HepG2 (cell line): ENCODE results near the gene TNPO3. TPM values are rescaled to one million over a fixed set of nuclear protein-coding genes. Genes with fewer than 3 reads are reported as not detected.
A peak's percentile ranks its signal among the peaks of the same experiment; 100 is the strongest.

Source experiments
- ATAC-seq: fragments of 200-7000 bp; cut with Tn5 transposase; 3 replicates; pipeline ENCODE4 v1.9.1; 2020; ENCODE audit warnings: mild to moderate bottlenecking, moderate library complexity
- BruUV-seq: library from RNA; stranded (reverse); fragments of 400-500 nt; replicated peaks from 2 replicates; lab custom pipeline; 2021; lab: Mats Ljungman, UMichigan
- CTCF ChIA-PET: fragments of 300-600 bp; formaldehyde crosslinking; extraction: SDS; loops from one replicate; lab custom pipeline; 2021; ENCODE audit warnings: low total read pairs, inconsistent platforms, low intra/inter-chr PET ratio; lab: Yijun Ruan, JAX
- POLR2A ChIA-PET: fragments of 350-600 bp; sonication (Branson Sonifier 250); formaldehyde crosslinking; loops from one replicate; lab custom pipeline; 2020; ENCODE audit warnings: antibody characterized with exemption, inconsistent platforms; lab: Yijun Ruan, JAX
- DNase-seq: peaks from one replicate; pipeline ENCODE4 v3.0.0-alpha.2; 2015; ENCODE audit warnings: low spot score
- FAIRE-seq: peaks from 3 replicates; lab custom pipeline; 2011; peaks lifted over from hg19 to GRCh38; lab: Jason Lieb, UNC
- H2AFZ ChIP-seq: one replicate; pipeline ENCODE4 v1.6.1; 2011; ENCODE audit warnings: low read length, inconsistent platforms
- H3K27ac ChIP-seq: fragments of 300-600 bp; 3 replicates; pipeline ENCODE4 v1.8.0; 2011; ENCODE audit warnings: mixed run types, mild to moderate bottlenecking, mixed read lengths, low read length, inconsistent platforms; ENCODE audit not compliant: insufficient read depth; ENCODE audit errors: extremely low read length
- H3K27me3 ChIP-seq, 2 experiments: fragments of 200-600 bp in 1 of 2; 2 replicates in 1 of 2; 3 replicates in 1 of 2; pipeline versions ENCODE4 v1.6.0 to v1.8.0; 2011; ENCODE audit warnings: low read length in 2 of 2, mild to moderate bottlenecking in 2 of 2, moderate library complexity in 2 of 2, inconsistent platforms in 1 of 2; ENCODE audit not compliant: insufficient read depth in 2 of 2, control insufficient read depth in 1 of 2
- H3K36me3 ChIP-seq, 2 experiments: fragments of 200-600 bp in 1 of 2; replicated peaks in 1 of 2; 2 replicates in 1 of 2; 3 replicates in 1 of 2; pipeline versions ENCODE4 v1.5.1 to v1.8.0; 2011; ENCODE audit warnings: low read length in 2 of 2, inconsistent platforms in 1 of 2; ENCODE audit not compliant: insufficient read depth in 2 of 2, control insufficient read depth in 1 of 2
- H3K4me1 ChIP-seq: 2 replicates; pipeline ENCODE4 v1.5.1; 2012; ENCODE audit warnings: low read length, inconsistent platforms; ENCODE audit not compliant: insufficient read depth
- H3K4me2 ChIP-seq: 2 replicates; pipeline ENCODE4 v1.6.0; 2011; ENCODE audit warnings: low read depth, low read length, inconsistent platforms
- H3K4me3 ChIP-seq, 3 experiments: fragments of 200-600 bp in 1 of 3; sonication (generic), shearing (Covaris generic) in 1 of 3; replicated peaks in 1 of 3; 2 replicates each; pipeline ENCODE4 v1.5.1; 2011 to 2016; ENCODE audit warnings: low read length in 3 of 3, inconsistent platforms in 2 of 3, low read depth in 2 of 3, mild to moderate bottlenecking in 2 of 3, control low read depth in 1 of 3, mixed read lengths in 1 of 3; ENCODE audit not compliant: insufficient read depth in 1 of 3
- H3K79me2 ChIP-seq: one replicate; pipeline ENCODE4 v1.6.1; 2011; ENCODE audit warnings: low read length, inconsistent platforms; ENCODE audit not compliant: insufficient read depth
- H3K9ac ChIP-seq: 2 replicates; pipeline ENCODE4 v1.6.0; 2011; ENCODE audit warnings: mild to moderate bottlenecking, low read depth, low read length, inconsistent platforms; ENCODE audit not compliant: insufficient read depth
- H3K9me3 ChIP-seq: 2 replicates; pipeline ENCODE4 v1.5.1; 2012; ENCODE audit warnings: mild to moderate bottlenecking, low read length
- H4K20me1 ChIP-seq: 2 replicates; pipeline ENCODE4 v1.6.0; 2011; ENCODE audit warnings: inconsistent platforms, mild to moderate bottlenecking, low read length, moderate library complexity; ENCODE audit not compliant: insufficient read depth
- GATAD1 ChIP-seq: IDR thresholded peaks from 2 replicates; pipeline ENCODE4 v1.6.1; 2016; ENCODE audit warnings: missing genetic modification reagents, missing compliant biosample characterization
- GATAD2A ChIP-seq: IDR thresholded peaks from 2 replicates; pipeline ENCODE4 v1.6.1; 2016
- GTF3A ChIP-seq: sonication (generic); formaldehyde crosslinking; conservative IDR thresholded peaks from 2 replicates; pipeline ENCODE4 v1.4.0; 2020; ENCODE audit warnings: mild to moderate bottlenecking, missing genetic modification reagents
- HOXD1 ChIP-seq: sonication (generic); formaldehyde crosslinking; IDR thresholded peaks from 2 replicates; pipeline ENCODE4 v1.5.0; 2020; ENCODE audit warnings: missing genetic modification reagents
- MYNN ChIP-seq: sonication (generic); formaldehyde crosslinking; IDR thresholded peaks from 2 replicates; pipeline ENCODE4 v1.4.0; 2020; ENCODE audit warnings: mild to moderate bottlenecking, low read depth, missing genetic modification reagents
- NCOA1 ChIP-seq: sonication (generic); formaldehyde crosslinking; IDR thresholded peaks from 2 replicates; pipeline ENCODE4 v1.9.0; 2021; ENCODE audit warnings: missing genetic modification reagents
- SAP130 ChIP-seq: IDR thresholded peaks from 2 replicates; pipeline ENCODE4 v1.6.1; 2016; ENCODE audit warnings: low read depth
- TGIF2 ChIP-seq: IDR thresholded peaks from 2 replicates; pipeline ENCODE4 v1.6.1; 2016; ENCODE audit warnings: control low read depth, missing compliant biosample characterization
- TSC22D2 ChIP-seq: sonication (generic); formaldehyde crosslinking; IDR thresholded peaks from 2 replicates; pipeline ENCODE4 v1.5.1; 2020; ENCODE audit warnings: missing genetic modification reagents, mild to moderate bottlenecking, borderline replicate concordance
- ZNF775 ChIP-seq: sonication (generic); formaldehyde crosslinking; IDR thresholded peaks from 2 replicates; pipeline ENCODE4 v1.4.0; 2020; ENCODE audit warnings: missing genetic modification reagents, mild to moderate bottlenecking, moderate library complexity, borderline replicate concordance
- ZNF777 ChIP-seq: sonication (generic); formaldehyde crosslinking; IDR thresholded peaks from 2 replicates; pipeline ENCODE4 v1.4.0; 2020; ENCODE audit warnings: missing genetic modification reagents
- ZNF816 ChIP-seq: sonication (generic); formaldehyde crosslinking; IDR thresholded peaks from 2 replicates; pipeline ENCODE4 v1.8.0; 2022; ENCODE audit warnings: missing genetic modification reagents, mild to moderate bottlenecking, borderline replicate concordance
- WGBS: methylation state at CpG from one replicate; pipeline ENCODE4 v1.1.6; 2017; ENCODE audit warnings: low lambda C conversion rate; 5-methylcytosine and 5-hydroxymethylcytosine counted together
- in situ Hi-C: cut with HindIII; loops from 2 replicates; pipeline ENCODE4 v1.10.0; 2017; ENCODE audit warnings: low pct_unique_long_range_greater_than_20kb; ENCODE audit not compliant: extremely low pct_ligation_motif_present
- intact Hi-C: fragments of 100-400 bp; cut with micrococcal nuclease; formaldehyde crosslinking; loops from one replicate; pipeline ENCODE4 v1.10.0; 2022; ENCODE audit not compliant: unreplicated experiment
- polyA plus RNA-seq, 8 experiments: library from polyadenylated mRNA; depleted of rRNA in 3 of 8; stranded (reverse) in 7 of 8; unstranded in 1 of 8; fragments of >200 nt; fragmentation: Illumina TruSeq in 4 of 8; extraction: Trizol in 4 of 8; gene quantifications; 2 replicates each; pipeline versions ENCODE4 v1.2.1 to v1.2.3, GENCODE V29; 2011 to 2016; ENCODE audit warnings: low read depth in 4 of 8, missing spikeins in 1 of 8, mixed read lengths in 1 of 8; ENCODE audit not compliant: insufficient read depth in 1 of 8
- total RNA-seq, 5 experiments: library from RNA; depleted of rRNA; stranded (reverse); fragments of >200 nt; fragmentation: Illumina TruSeq; extraction: Trizol; gene quantifications; 2 replicates each; pipeline ENCODE4 v1.2.3, GENCODE V29; 2016; ENCODE audit warnings: low read depth in 1 of 5
- TF ChIP-seq, protein P1 (sequence below): sonication (generic); formaldehyde crosslinking; IDR thresholded peaks from 2 replicates; pipeline ENCODE4 v1.5.1; 2020; ENCODE audit warnings: mild to moderate bottlenecking, missing genetic modification reagents, moderate library complexity
- TF ChIP-seq, protein P2 (sequence below): sonication (generic); formaldehyde crosslinking; IDR thresholded peaks from 2 replicates; pipeline ENCODE4 v1.9.0; 2021; ENCODE audit warnings: mild to moderate bottlenecking, missing genetic modification reagents

The TNPO3 gene
- total and polyA plus RNA-seq, 2 of the 13 experiments (the other 11 are each of a cell fraction or from before 2014, with no cell fraction given) = 23.8 to 44.6 TPM

DNA sequence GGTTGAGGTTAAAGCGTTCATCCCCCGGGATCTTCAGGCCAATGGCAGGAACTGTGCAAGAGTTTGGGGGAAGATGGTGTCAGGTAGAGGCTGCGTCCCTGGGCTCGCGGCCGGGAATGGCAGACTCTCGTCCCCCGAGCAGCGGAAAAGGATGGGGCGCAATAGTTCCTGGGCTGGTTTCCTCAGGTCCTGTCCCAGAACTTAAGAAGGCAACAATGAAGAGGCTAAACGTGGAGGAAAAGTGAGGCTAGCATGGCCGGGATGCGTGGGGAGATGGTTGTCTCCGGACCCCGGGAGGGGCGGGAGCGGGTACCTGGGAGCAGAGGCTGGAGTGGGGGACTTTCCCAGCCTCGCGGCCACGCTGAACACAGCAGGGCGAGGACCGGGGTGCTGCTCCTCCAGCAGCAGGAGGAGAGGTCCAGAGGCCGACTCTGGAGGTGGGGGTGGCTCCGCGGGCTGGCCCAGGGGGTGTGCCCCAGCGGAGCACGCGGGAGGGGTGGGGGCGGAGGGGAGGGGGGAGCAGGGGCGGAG, 116.3 kb downstream of the TNPO3 start:
- ChIA-PET POLR2A (no interaction called here), CTCF (no interaction called here)
- FAIRE-seq (no peak), ATAC-seq (peak; percentile 9), DNase-seq (no peak)
- Histone ChIP-seq H3K79me2 (no peaks in the 10 kb centered on the region), H3K9me3 (no peaks in the 10 kb centered on the region), H3K4me3 (peak overlapping the region; percentile 56 to 75 (median 57)), H4K20me1 (no peaks in the 10 kb centered on the region), H3K9ac (no peak overlapping the region), H3K27me3 (peaks cover 1 to 22% of the 10 kb centered on the region in 2 experiments; a peak in 4 of 5 replicates), H3K4me1 (peaks cover 70% of the 10 kb centered on the region), H2AFZ (no peak overlapping the region), H3K36me3 (no peaks in the 10 kb centered on the region), H3K4me2 (peak overlapping the region; percentile 92), H3K27ac (no peak overlapping the region)
- intact Hi-C loops = no loop called here
- no TSS peak for BruUV-seq
- WGBS = 3% methylated on average over 23 of the region's 30 CpGs
- in situ Hi-C loops = no loop called here
- no peak for TF ChIP-seq GTF3A
- TF ChIP-seq ZNF816 = no peak
- no peak for TF ChIP-seq TSC22D2 (CRISPR knock-in tag)
- no peak for TF ChIP-seq TGIF2 (CRISPR knock-in tag)
- TF ChIP-seq, protein P1, sequence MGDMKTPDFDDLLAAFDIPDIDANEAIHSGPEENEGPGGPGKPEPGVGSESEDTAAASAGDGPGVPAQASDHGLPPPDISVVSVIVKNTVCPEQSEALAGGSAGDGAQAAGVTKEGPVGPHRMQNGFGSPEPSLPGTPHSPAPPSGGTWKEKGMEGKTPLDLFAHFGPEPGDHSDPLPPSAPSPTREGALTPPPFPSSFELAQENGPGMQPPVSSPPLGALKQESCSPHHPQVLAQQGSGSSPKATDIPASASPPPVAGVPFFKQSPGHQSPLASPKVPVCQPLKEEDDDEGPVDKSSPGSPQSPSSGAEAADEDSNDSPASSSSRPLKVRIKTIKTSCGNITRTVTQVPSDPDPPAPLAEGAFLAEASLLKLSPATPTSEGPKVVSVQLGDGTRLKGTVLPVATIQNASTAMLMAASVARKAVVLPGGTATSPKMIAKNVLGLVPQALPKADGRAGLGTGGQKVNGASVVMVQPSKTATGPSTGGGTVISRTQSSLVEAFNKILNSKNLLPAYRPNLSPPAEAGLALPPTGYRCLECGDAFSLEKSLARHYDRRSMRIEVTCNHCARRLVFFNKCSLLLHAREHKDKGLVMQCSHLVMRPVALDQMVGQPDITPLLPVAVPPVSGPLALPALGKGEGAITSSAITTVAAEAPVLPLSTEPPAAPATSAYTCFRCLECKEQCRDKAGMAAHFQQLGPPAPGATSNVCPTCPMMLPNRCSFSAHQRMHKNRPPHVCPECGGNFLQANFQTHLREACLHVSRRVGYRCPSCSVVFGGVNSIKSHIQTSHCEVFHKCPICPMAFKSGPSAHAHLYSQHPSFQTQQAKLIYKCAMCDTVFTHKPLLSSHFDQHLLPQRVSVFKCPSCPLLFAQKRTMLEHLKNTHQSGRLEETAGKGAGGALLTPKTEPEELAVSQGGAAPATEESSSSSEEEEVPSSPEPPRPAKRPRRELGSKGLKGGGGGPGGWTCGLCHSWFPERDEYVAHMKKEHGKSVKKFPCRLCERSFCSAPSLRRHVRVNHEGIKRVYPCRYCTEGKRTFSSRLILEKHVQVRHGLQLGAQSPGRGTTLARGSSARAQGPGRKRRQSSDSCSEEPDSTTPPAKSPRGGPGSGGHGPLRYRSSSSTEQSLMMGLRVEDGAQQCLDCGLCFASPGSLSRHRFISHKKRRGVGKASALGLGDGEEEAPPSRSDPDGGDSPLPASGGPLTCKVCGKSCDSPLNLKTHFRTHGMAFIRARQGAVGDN = peak; percentile 21; the same call in 1 of the 2 replicates
- no peak for TF ChIP-seq ZNF775 (CRISPR knock-in tag)
- TF ChIP-seq ZNF777 = no peak; the same call in 1 of the 2 replicates
- 0 out of 2 replicates have a peak, but pooled peaks have one; percentile 17 for TF ChIP-seq GATAD2A (CRISPR knock-in tag)
- no peak for TF ChIP-seq HOXD1 (CRISPR knock-in tag)
- TF ChIP-seq, protein P2, sequence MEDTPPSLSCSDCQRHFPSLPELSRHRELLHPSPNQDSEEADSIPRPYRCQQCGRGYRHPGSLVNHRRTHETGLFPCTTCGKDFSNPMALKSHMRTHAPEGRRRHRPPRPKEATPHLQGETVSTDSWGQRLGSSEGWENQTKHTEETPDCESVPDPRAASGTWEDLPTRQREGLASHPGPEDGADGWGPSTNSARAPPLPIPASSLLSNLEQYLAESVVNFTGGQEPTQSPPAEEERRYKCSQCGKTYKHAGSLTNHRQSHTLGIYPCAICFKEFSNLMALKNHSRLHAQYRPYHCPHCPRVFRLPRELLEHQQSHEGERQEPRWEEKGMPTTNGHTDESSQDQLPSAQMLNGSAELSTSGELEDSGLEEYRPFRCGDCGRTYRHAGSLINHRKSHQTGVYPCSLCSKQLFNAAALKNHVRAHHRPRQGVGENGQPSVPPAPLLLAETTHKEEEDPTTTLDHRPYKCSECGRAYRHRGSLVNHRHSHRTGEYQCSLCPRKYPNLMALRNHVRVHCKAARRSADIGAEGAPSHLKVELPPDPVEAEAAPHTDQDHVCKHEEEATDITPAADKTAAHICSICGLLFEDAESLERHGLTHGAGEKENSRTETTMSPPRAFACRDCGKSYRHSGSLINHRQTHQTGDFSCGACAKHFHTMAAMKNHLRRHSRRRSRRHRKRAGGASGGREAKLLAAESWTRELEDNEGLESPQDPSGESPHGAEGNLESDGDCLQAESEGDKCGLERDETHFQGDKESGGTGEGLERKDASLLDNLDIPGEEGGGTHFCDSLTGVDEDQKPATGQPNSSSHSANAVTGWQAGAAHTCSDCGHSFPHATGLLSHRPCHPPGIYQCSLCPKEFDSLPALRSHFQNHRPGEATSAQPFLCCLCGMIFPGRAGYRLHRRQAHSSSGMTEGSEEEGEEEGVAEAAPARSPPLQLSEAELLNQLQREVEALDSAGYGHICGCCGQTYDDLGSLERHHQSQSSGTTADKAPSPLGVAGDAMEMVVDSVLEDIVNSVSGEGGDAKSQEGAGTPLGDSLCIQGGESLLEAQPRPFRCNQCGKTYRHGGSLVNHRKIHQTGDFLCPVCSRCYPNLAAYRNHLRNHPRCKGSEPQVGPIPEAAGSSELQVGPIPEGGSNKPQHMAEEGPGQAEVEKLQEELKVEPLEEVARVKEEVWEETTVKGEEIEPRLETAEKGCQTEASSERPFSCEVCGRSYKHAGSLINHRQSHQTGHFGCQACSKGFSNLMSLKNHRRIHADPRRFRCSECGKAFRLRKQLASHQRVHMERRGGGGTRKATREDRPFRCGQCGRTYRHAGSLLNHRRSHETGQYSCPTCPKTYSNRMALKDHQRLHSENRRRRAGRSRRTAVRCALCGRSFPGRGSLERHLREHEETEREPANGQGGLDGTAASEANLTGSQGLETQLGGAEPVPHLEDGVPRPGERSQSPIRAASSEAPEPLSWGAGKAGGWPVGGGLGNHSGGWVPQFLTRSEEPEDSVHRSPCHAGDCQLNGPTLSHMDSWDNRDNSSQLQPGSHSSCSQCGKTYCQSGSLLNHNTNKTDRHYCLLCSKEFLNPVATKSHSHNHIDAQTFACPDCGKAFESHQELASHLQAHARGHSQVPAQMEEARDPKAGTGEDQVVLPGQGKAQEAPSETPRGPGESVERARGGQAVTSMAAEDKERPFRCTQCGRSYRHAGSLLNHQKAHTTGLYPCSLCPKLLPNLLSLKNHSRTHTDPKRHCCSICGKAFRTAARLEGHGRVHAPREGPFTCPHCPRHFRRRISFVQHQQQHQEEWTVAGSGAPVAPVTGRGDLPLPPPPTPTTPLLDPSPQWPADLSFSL (CRISPR knock-in tag) = no peak
- TF ChIP-seq GATAD1 (CRISPR knock-in tag) = no peak
- no peak for TF ChIP-seq MYNN (CRISPR knock-in tag)
- TF ChIP-seq NCOA1 = no peak
- TF ChIP-seq SAP130 (CRISPR knock-in tag) = 0 out of 2 replicates have a peak, but pooled peaks have one; percentile 10
